Astrocyte of the cerebellum (primary cell): Measurements from ENCODE around the gene KDM2A.

ENCODE experiments used
- DNase-seq: peaks from one replicate; pipeline ENCODE4 v3.0.0-alpha.2; 2011; ENCODE audit warnings: low read depth
- H3K4me3 ChIP-seq: 2 replicates; pipeline ENCODE4 v1.5.1; 2011; ENCODE audit warnings: mild to moderate bottlenecking, low read depth, low read length, moderate library complexity
- CTCF ChIP-seq: IDR thresholded peaks from 2 replicates; pipeline ENCODE4 v1.5.1; 2012; ENCODE audit warnings: low read length, low read depth, moderate library complexity, mild to moderate bottlenecking; ENCODE audit errors: missing control alignments
- in situ Hi-C: cut with HindIII; loops from 2 replicates; pipeline ENCODE4 v1.10.0; 2017; ENCODE audit warnings: low sequenced_read_pairs

KDM2A gene

GRCh38 chr11:67266449-67267187 lies 147.6 kb downstream of the KDM2A start, which contains the start of gene GRK2:
GRK2 (plus strand) TSS chr11:67266473; CDS start chr11:67266700, 227 bp downstream.
- in situ Hi-C loops, result no loop called here
- no peak for DNase-seq
- H3K4me3 ChIP-seq, result peak within 1 kb of the TSS; percentile 78
- no peak for TF ChIP-seq CTCF

GRCh38 chr11:67267188-67268080 lies 148.4 kb downstream of the KDM2A start:
- H3K4me3 ChIP-seq, result peak overlapping the region; percentile 78
- no peak for DNase-seq
- TF ChIP-seq CTCF, result no peak
- in situ Hi-C loops, result no loop called here

- peak overlapping the region; percentile 78 for H3K4me3 ChIP-seq
- no peak for DNase-seq
Observed at GRCh38 chr11:67268081-67268961, 149.3 kb downstream of the KDM2A start.

GRCh38 chr11:67268962-67269268 lies 149.9 kb downstream of the KDM2A start:
- DNase-seq, result no peak
- in situ Hi-C loops, result no loop called here
- no peak overlapping the region for H3K4me3 ChIP-seq
- TF ChIP-seq CTCF, result no peak

More at GRCh38 chr11:67268081-67268961, 149.3 kb downstream of the KDM2A start:
- no peak for TF ChIP-seq CTCF
- in situ Hi-C loops, result no loop called here

GRCh38 chr11:67269401-67270255 lies 150.6 kb downstream of the KDM2A start:
- TF ChIP-seq CTCF, result no peak
- H3K4me3 ChIP-seq, result peak overlapping the region; percentile 0
- in situ Hi-C loops, result no loop called here
- DNase-seq, result no peak
